SK-N-MC (cell line): ENCODE results near the gene KRT10.

Experiments used
- EZH2 ChIP-seq: fragments of 200-600 bp; sonication (generic); IDR thresholded peaks from one replicate; pipeline ENCODE4 v1.6.1; 2017; ENCODE audit warnings: antibody characterized with exemption
- POLR2AphosphoS5 ChIP-seq: IDR thresholded peaks from 2 replicates; pipeline ENCODE4 v1.6.1; 2012; ENCODE audit warnings: mild to moderate bottlenecking, low read depth, low read length, borderline replicate concordance

GRCh38 chr17:40782450-40782849, 40.0 kb downstream of the KRT10 start, which contains the start of gene KRT27:
- TF ChIP-seq EZH2 (no peak), POLR2AphosphoS5 (no peak)
